Measurements from ENCODE around the gene GET3.
"Not testable (repeated sequence)": the region's sequence is repeated elsewhere in the genome, so short reads cannot be mapped to it uniquely, and the experiment has no call there.

The GET3 gene

GRCh38 chr19:12797607-12798006 lies 60.3 kb downstream of the GET3 start:
- DNase-seq, result not testable (repeated sequence)
- intact Hi-C loops (cut with DNase I), result loop anchor here (2.0 to 5.0 kb wide), 2 partner anchors 21 to 35 kb away; no protein-coding TSS in a partner anchor
